ENCODE results near the gene NFATC2.

The NFATC2 gene

DNA sequence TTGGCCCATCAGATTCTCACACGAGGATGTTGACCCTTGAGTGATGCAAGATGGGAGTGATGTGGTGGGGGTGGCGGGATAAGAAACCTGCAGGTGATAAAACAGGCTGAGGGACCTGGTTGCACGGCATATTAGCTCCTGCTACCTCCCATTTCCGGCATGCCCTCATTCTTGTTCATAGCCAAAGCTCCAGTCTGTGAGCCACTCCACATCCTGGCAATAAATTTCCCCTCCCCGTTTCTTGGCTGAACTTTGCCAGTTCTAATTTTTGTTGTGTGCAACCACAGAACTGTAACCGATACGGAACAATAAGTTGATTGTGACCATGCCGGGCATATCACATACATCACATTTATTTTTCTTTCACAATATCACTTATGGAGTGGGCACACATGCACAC lies 41.6 kb upstream of the NFATC2 start:
- no peak for DNase-seq (ENCODE audit: low read depth in 1 of 2, low spot score in 1 of 2)
- Histone ChIP-seq H3K27ac (replicated peaks) (no peak overlapping the region), H3K4me3 (replicated peaks; ENCODE audit: insufficient read depth, low read length) (no peak overlapping the region), H3K27me3 (ENCODE audit: insufficient read depth, poor library complexity, severe bottlenecking) (no peaks in the 10 kb centered on the region)
- TF ChIP-seq, protein P1, sequence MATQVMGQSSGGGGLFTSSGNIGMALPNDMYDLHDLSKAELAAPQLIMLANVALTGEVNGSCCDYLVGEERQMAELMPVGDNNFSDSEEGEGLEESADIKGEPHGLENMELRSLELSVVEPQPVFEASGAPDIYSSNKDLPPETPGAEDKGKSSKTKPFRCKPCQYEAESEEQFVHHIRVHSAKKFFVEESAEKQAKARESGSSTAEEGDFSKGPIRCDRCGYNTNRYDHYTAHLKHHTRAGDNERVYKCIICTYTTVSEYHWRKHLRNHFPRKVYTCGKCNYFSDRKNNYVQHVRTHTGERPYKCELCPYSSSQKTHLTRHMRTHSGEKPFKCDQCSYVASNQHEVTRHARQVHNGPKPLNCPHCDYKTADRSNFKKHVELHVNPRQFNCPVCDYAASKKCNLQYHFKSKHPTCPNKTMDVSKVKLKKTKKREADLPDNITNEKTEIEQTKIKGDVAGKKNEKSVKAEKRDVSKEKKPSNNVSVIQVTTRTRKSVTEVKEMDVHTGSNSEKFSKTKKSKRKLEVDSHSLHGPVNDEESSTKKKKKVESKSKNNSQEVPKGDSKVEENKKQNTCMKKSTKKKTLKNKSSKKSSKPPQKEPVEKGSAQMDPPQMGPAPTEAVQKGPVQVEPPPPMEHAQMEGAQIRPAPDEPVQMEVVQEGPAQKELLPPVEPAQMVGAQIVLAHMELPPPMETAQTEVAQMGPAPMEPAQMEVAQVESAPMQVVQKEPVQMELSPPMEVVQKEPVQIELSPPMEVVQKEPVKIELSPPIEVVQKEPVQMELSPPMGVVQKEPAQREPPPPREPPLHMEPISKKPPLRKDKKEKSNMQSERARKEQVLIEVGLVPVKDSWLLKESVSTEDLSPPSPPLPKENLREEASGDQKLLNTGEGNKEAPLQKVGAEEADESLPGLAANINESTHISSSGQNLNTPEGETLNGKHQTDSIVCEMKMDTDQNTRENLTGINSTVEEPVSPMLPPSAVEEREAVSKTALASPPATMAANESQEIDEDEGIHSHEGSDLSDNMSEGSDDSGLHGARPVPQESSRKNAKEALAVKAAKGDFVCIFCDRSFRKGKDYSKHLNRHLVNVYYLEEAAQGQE (IDR thresholded peaks at IDR 0.05; ENCODE audit: insufficient replicate concordance, low read depth), result no peak
- TF ChIP-seq, protein P2, sequence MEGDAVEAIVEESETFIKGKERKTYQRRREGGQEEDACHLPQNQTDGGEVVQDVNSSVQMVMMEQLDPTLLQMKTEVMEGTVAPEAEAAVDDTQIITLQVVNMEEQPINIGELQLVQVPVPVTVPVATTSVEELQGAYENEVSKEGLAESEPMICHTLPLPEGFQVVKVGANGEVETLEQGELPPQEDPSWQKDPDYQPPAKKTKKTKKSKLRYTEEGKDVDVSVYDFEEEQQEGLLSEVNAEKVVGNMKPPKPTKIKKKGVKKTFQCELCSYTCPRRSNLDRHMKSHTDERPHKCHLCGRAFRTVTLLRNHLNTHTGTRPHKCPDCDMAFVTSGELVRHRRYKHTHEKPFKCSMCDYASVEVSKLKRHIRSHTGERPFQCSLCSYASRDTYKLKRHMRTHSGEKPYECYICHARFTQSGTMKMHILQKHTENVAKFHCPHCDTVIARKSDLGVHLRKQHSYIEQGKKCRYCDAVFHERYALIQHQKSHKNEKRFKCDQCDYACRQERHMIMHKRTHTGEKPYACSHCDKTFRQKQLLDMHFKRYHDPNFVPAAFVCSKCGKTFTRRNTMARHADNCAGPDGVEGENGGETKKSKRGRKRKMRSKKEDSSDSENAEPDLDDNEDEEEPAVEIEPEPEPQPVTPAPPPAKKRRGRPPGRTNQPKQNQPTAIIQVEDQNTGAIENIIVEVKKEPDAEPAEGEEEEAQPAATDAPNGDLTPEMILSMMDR (IDR thresholded peaks at IDR 0.05; ENCODE audit: insufficient read depth, low read length), result no peak
- TF ChIP-seq POLR2AphosphoS5 (IDR thresholded peaks at IDR 0.05; ENCODE audit: low read depth), result no peak
- TF ChIP-seq GABPA (IDR thresholded peaks at IDR 0.05; ENCODE audit: low read depth), result no peak
- TF ChIP-seq SPI1 (IDR thresholded peaks at IDR 0.05; ENCODE audit: borderline replicate concordance, low read depth), result no peak

DNA sequence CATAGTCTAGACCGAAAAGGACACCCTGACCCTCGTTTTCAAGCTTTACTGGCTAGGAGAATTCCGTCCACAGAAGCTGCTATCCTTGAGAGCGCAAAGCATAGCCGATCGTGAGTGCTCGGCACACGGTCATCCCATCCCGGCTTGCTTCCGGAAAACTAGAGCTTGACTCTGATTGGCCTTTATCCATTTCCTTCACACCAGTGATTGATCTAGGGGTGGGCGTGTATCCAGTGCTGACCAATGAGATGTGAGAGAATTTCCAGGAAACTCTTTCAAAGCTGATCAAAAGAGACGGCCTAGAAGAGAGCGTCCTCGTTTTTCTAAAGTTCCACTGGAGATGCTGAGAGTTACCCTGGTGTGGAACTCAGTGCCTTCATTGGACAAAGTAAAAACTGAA lies 41.0 kb upstream of the NFATC2 start:
- TF ChIP-seq POLR2AphosphoS5 (IDR thresholded peaks at IDR 0.05; ENCODE audit: low read depth), result no peak
- TF ChIP-seq, protein P1 (IDR thresholded peaks at IDR 0.05; ENCODE audit: insufficient replicate concordance, low read depth), result no peak
- TF ChIP-seq, protein P2 (IDR thresholded peaks at IDR 0.05; ENCODE audit: insufficient read depth, low read length), result no peak
- TF ChIP-seq SPI1 (IDR thresholded peaks at IDR 0.05; ENCODE audit: borderline replicate concordance, low read depth), result no peak
- TF ChIP-seq GABPA (IDR thresholded peaks at IDR 0.05; ENCODE audit: low read depth), result no peak
- DNase-seq (ENCODE audit: low read depth in 1 of 2, low spot score in 1 of 2), result no peak
- Histone ChIP-seq H3K27ac (replicated peaks) (no peak overlapping the region), H3K27me3 (ENCODE audit: insufficient read depth, poor library complexity, severe bottlenecking) (no peaks in the 10 kb centered on the region), H3K4me3 (replicated peaks; ENCODE audit: insufficient read depth, low read length) (no peak overlapping the region)

DNA sequence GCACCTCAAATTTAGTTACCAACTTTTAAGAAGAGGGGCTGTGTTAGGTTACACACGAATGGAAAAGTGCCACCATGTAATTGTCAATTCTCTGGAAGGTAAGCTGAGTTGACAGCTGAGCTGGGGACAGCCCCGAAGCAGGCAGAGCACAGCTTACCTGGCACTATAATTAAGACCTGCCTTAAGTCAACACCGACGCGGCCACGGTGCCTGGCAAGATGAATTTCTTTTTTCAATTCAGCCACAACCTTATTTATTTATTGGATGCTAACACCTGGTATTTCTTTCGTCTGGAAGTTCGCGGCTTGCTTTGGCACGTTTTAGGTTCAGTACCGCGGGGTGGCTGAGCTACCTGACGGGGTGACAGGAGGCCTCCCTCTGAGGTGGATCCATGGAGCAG lies 40.6 kb upstream of the NFATC2 start:
- TF ChIP-seq POLR2AphosphoS5 (IDR thresholded peaks at IDR 0.05; ENCODE audit: low read depth) (no peak), SPI1 (IDR thresholded peaks at IDR 0.05; ENCODE audit: borderline replicate concordance, low read depth) (no peak), GABPA (IDR thresholded peaks at IDR 0.05; ENCODE audit: low read depth) (no peak)
- TF ChIP-seq, protein P1 (IDR thresholded peaks at IDR 0.05; ENCODE audit: insufficient replicate concordance, low read depth), result no peak
- TF ChIP-seq, protein P2 (IDR thresholded peaks at IDR 0.05; ENCODE audit: insufficient read depth, low read length), result no peak
- no peak overlapping the region for H3K27ac ChIP-seq (replicated peaks)
- no peak for DNase-seq (ENCODE audit: low read depth in 1 of 2, low spot score in 1 of 2)

More for the DNA sequence above, 40.6 kb upstream of the NFATC2 start:
- H3K27me3 ChIP-seq (ENCODE audit: insufficient read depth, poor library complexity, severe bottlenecking), result no peaks in the 10 kb centered on the region
- no peak overlapping the region for H3K4me3 ChIP-seq (replicated peaks; ENCODE audit: insufficient read depth, low read length)

All from HL-60 (cell line).